Neural cell (in vitro differentiated cells): ENCODE data around the gene DDX54. TPM values are rescaled to one million over a fixed set of nuclear protein-coding genes. Genes with fewer than 3 reads are reported as not detected.

Experiments used
- H2AFZ ChIP-seq: fragments of 200-600, 300-800 bp; sonication (generic), shearing (Covaris generic); 2 replicates; pipeline ENCODE4 v1.6.0; 2014; ENCODE audit warnings: low read depth, mild to moderate bottlenecking, antibody characterized with exemption, low read length, moderate library complexity
- H3F3A ChIP-seq: fragments of 200-600 bp; shearing (Covaris generic); 2 replicates; pipeline ENCODE4 v1.6.1; 2016; ENCODE audit warnings: mild to moderate bottlenecking, moderate library complexity, mixed read lengths, antibody characterized with exemption, low read length; ENCODE audit not compliant: insufficient read depth, poor library complexity, severe bottlenecking
- H3K27ac ChIP-seq: fragments of 200-600, 300-800 bp; sonication (generic), shearing (Covaris generic); 2 replicates; pipeline ENCODE4 v1.5.1; 2014; ENCODE audit warnings: mild to moderate bottlenecking, low read length, moderate library complexity
- H3K27me3 ChIP-seq: fragments of 300-800, 200-600 bp; sonication (generic), shearing (Covaris generic); 2 replicates; pipeline ENCODE4 v1.6.0; 2014; ENCODE audit warnings: mild to moderate bottlenecking, low read depth, low read length, moderate library complexity; ENCODE audit not compliant: insufficient read depth
- H3K36me3 ChIP-seq: fragments of 300-800, 200-600 bp; sonication (generic), shearing (Covaris generic); 2 replicates; pipeline ENCODE4 v1.5.1; 2014; ENCODE audit warnings: mild to moderate bottlenecking, antibody characterized with exemption, low read length, moderate library complexity; ENCODE audit not compliant: insufficient read depth
- H3K4me2 ChIP-seq: fragments of 300-800, 200-600 bp; sonication (generic), shearing (Covaris generic); 2 replicates; pipeline ENCODE4 v1.6.0; 2014; ENCODE audit warnings: mild to moderate bottlenecking, low read length
- H3K4me3 ChIP-seq: fragments of 300-800, 200-600 bp; sonication (generic), shearing (Covaris generic); 2 replicates; pipeline ENCODE4 v1.5.1; 2014; ENCODE audit warnings: mild to moderate bottlenecking, low read length, moderate library complexity
- H3K79me2 ChIP-seq: fragments of 200-600 bp; shearing (Covaris generic); replicated peaks from 2 replicates; pipeline ENCODE4 v1.6.0; 2014; ENCODE audit warnings: mild to moderate bottlenecking, low read length, moderate library complexity; ENCODE audit not compliant: insufficient read depth
- H3K9ac ChIP-seq: fragments of 300-800, 200-600 bp; sonication (generic), shearing (Covaris generic); 2 replicates; pipeline ENCODE4 v1.6.1; 2016; ENCODE audit warnings: mild to moderate bottlenecking, low read length, mixed read lengths
- H3K9me2 ChIP-seq: fragments of 200-600 bp; shearing (Covaris generic); 2 replicates; pipeline ENCODE4 v1.6.1; 2016; ENCODE audit warnings: mild to moderate bottlenecking, low read length, mixed read lengths; ENCODE audit not compliant: insufficient read depth
- H3K9me3 ChIP-seq: fragments of 200-600, 300-800 bp; sonication (generic), shearing (Covaris generic); 2 replicates; pipeline ENCODE4 v1.6.1; 2016; ENCODE audit warnings: mild to moderate bottlenecking, mixed run types, low read length, moderate library complexity, mixed read lengths
- H4K20me1 ChIP-seq: fragments of 200-600 bp; shearing (Covaris generic); 2 replicates; pipeline ENCODE4 v1.6.1; 2016; ENCODE audit warnings: mild to moderate bottlenecking, mixed run types; ENCODE audit not compliant: insufficient read depth
- EP300 ChIP-seq: fragments of 450-650 bp; conservative IDR thresholded peaks from 2 replicates; pipeline ENCODE4 v1.6.1; 2014; ENCODE audit warnings: antibody characterized with exemption, mild to moderate bottlenecking, moderate library complexity; ENCODE audit not compliant: poor library complexity, severe bottlenecking
- EZH2 ChIP-seq: fragments of 200-600, 300-800 bp; shearing (Covaris generic), sonication (generic); IDR thresholded peaks from 2 replicates; pipeline ENCODE4 v1.6.1; 2014; ENCODE audit warnings: antibody characterized with exemption, low read length, borderline replicate concordance, mild to moderate bottlenecking; ENCODE audit not compliant: insufficient read depth, poor library complexity, severe bottlenecking
- MXI1 ChIP-seq: fragments of 450-650 bp; conservative IDR thresholded peaks from 2 replicates; pipeline ENCODE4 v1.6.1; 2014; ENCODE audit warnings: antibody characterized with exemption, mild to moderate bottlenecking; ENCODE audit not compliant: poor library complexity, severe bottlenecking
- POLR2AphosphoS5 ChIP-seq: IDR thresholded peaks from 2 replicates; pipeline ENCODE4 v1.6.1; 2012
- RAD21 ChIP-seq: fragments of 450-650 bp; conservative IDR thresholded peaks from 2 replicates; pipeline ENCODE4 v1.6.1; 2014; ENCODE audit warnings: antibody characterized with exemption, mild to moderate bottlenecking, moderate library complexity
- SMC3 ChIP-seq: fragments of 450-650 bp; conservative IDR thresholded peaks from 2 replicates; pipeline ENCODE4 v1.6.1; 2014; ENCODE audit warnings: antibody characterized with exemption, mild to moderate bottlenecking, moderate library complexity; ENCODE audit not compliant: poor library complexity
- TAF1 ChIP-seq: IDR thresholded peaks from 2 replicates; pipeline ENCODE4 v1.6.1; 2012; ENCODE audit warnings: low read depth
- polyA plus RNA-seq: library from polyadenylated mRNA; depleted of rRNA; stranded (reverse); fragments of >200 nt; gene quantifications from 2 replicates; pipeline ENCODE4 v1.2.3, GENCODE V29; 2014
- TF ChIP-seq, protein P1 (sequence below): fragments of 450-650 bp; IDR thresholded peaks from 2 replicates; pipeline ENCODE4 v1.5.1; 2014; ENCODE audit warnings: antibody characterized with exemption, mild to moderate bottlenecking, moderate library complexity; ENCODE audit not compliant: poor library complexity, severe bottlenecking
- TF ChIP-seq, protein P2 (sequence below): IDR thresholded peaks from 2 replicates; pipeline ENCODE4 v1.6.1; 2012; ENCODE audit warnings: borderline replicate concordance

Gene DDX54
- polyA plus RNA-seq, 1 donor from 2014 or later: 63.3 TPM

DNA sequence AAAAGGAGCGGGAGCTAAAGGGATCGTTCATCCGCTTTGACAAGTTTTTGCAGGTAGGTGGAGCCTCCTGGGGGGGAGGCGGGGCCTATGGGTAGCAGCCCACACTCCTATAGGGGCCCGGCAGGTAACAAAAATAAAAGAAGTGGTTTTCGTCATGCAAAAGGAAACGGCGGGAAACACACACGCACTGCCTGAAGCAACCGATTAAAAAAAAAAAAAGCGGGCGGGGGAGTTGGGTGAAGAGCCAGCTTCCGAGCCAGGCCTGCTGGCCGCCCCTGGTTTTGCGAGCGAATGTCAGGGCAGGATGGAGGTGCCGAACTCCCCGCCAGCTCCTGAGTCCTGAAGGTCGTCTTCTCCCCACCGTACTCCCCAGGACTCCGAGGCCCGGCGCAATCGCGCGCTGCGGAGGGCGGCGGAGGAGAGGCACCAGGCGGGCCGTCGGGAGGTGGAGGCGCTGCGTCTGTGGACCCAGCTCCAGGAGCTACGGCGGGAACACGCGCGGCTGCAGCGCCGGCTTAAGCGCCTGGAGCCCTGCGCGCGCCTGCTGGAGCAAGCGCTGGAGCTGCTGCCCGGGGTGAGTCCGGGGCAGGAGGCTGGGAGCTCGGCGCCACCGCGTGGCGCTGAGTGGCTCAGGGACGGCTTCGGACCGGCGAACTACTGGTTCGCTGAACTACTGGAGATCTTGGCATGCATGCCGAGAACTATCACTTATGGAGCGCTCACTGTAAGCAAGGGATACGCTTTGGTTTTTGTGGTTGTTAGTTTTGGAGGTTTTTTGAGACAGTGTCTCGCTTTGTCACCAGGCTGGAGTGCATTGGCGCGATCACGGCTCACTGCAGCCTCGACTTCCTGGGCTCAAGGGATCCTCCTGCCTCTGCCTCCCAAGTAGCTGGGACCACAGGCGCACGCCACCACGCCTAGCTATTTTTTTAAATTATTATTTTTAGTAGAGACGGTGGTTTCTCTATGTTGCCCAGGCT, 32.2 kb downstream of the DDX54 start:
- H3K36me3 ChIP-seq: no peaks in the 10 kb centered on the region
- TF ChIP-seq TAF1 (no peak), EP300 (no peak), EZH2 (no peak), POLR2AphosphoS5 (peak; percentile 7), MXI1 (peak; percentile 34), RAD21 (peak; percentile 73), SMC3 (peak; percentile 77)
- TF ChIP-seq, protein P1, sequence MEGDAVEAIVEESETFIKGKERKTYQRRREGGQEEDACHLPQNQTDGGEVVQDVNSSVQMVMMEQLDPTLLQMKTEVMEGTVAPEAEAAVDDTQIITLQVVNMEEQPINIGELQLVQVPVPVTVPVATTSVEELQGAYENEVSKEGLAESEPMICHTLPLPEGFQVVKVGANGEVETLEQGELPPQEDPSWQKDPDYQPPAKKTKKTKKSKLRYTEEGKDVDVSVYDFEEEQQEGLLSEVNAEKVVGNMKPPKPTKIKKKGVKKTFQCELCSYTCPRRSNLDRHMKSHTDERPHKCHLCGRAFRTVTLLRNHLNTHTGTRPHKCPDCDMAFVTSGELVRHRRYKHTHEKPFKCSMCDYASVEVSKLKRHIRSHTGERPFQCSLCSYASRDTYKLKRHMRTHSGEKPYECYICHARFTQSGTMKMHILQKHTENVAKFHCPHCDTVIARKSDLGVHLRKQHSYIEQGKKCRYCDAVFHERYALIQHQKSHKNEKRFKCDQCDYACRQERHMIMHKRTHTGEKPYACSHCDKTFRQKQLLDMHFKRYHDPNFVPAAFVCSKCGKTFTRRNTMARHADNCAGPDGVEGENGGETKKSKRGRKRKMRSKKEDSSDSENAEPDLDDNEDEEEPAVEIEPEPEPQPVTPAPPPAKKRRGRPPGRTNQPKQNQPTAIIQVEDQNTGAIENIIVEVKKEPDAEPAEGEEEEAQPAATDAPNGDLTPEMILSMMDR: peak; percentile 67
- TF ChIP-seq, protein P2, sequence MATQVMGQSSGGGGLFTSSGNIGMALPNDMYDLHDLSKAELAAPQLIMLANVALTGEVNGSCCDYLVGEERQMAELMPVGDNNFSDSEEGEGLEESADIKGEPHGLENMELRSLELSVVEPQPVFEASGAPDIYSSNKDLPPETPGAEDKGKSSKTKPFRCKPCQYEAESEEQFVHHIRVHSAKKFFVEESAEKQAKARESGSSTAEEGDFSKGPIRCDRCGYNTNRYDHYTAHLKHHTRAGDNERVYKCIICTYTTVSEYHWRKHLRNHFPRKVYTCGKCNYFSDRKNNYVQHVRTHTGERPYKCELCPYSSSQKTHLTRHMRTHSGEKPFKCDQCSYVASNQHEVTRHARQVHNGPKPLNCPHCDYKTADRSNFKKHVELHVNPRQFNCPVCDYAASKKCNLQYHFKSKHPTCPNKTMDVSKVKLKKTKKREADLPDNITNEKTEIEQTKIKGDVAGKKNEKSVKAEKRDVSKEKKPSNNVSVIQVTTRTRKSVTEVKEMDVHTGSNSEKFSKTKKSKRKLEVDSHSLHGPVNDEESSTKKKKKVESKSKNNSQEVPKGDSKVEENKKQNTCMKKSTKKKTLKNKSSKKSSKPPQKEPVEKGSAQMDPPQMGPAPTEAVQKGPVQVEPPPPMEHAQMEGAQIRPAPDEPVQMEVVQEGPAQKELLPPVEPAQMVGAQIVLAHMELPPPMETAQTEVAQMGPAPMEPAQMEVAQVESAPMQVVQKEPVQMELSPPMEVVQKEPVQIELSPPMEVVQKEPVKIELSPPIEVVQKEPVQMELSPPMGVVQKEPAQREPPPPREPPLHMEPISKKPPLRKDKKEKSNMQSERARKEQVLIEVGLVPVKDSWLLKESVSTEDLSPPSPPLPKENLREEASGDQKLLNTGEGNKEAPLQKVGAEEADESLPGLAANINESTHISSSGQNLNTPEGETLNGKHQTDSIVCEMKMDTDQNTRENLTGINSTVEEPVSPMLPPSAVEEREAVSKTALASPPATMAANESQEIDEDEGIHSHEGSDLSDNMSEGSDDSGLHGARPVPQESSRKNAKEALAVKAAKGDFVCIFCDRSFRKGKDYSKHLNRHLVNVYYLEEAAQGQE: no peak
- H3K27me3 ChIP-seq: peaks cover 41% of the 10 kb centered on the region
- no peaks in the 10 kb centered on the region for H3K9me2 ChIP-seq
- no peak overlapping the region for H2AFZ ChIP-seq
- H4K20me1 ChIP-seq: no peaks in the 10 kb centered on the region
- peak overlapping the region; percentile 32 for H3K9ac ChIP-seq
- H3K27ac ChIP-seq: no peak overlapping the region
- H3K79me2 ChIP-seq: no peaks in the 10 kb centered on the region
- H3F3A ChIP-seq: no peaks in the 10 kb centered on the region
- H3K4me3 ChIP-seq: peak overlapping the region; percentile 68
- no peaks in the 10 kb centered on the region for H3K9me3 ChIP-seq
- peak overlapping the region; percentile 27 for H3K4me2 ChIP-seq

DNA sequence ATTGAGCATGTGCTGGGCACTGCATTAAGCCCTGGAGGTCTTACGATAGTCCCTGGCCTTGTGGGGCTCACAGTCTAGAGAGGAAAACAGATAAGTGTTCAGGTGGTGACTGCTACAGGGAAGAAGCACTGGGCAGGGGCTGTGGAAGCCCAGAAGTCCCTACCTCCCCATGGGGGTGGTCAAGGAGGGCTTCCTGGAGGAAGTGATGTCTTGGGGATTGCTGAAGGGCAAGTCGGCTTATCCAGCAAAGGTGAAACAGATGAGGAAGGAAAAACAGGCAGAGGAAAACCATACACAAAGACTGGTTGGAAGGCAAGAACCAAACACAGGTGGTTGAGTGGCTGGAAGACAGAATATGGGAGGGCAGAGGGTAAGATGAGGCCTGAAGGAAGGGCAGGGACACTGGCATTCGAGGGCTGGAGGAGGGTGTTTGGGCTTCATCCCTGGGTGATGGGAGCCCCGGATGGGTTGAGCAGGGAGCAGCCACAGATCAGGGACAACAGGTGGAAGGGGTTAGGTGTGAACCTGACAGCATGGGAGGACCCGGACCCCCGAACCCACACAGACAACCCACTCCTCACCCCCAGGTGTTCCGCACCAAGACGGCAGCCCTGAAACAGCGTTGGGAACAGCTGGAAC, 33.0 kb downstream of the DDX54 start:
- Histone ChIP-seq H3K4me3 (peak overlapping the region; percentile 68), H3K27ac (no peak overlapping the region), H4K20me1 (no peaks in the 10 kb centered on the region), H3K4me2 (peak overlapping the region; percentile 27), H2AFZ (no peak overlapping the region), H3K36me3 (no peaks in the 10 kb centered on the region), H3K9ac (no peak overlapping the region), H3F3A (no peaks in the 10 kb centered on the region), H3K27me3 (peaks cover 41% of the 10 kb centered on the region), H3K9me3 (no peaks in the 10 kb centered on the region), H3K9me2 (no peaks in the 10 kb centered on the region), H3K79me2 (no peaks in the 10 kb centered on the region)
- TF ChIP-seq EZH2 (no peak), TAF1 (no peak), RAD21 (no peak), POLR2AphosphoS5 (no peak), MXI1 (no peak), EP300 (no peak), SMC3 (no peak)
- TF ChIP-seq, protein P2: no peak
- TF ChIP-seq, protein P1: no peak
